Measurements from ENCODE around the gene SIL1.
"Not testable (repeated sequence)": the region's sequence is repeated elsewhere in the genome, so short reads cannot be mapped to it uniquely, and the experiment has no call there.

SIL1 gene

GRCh38 chr5:139075066-139076050 is 122.8 kb downstream of the SIL1 start:
- Histone ChIP-seq H3K79me2 (ENCODE audit: control insufficient read depth, low read length) (no peaks in the 10 kb centered on the region), H4K20me1 (ENCODE audit: control insufficient read depth, insufficient read depth, low read depth, low read length) (no peaks in the 10 kb centered on the region), H3K4me2 (ENCODE audit: low read length) (no peak overlapping the region), H3K27ac (ENCODE audit: low read depth, low read length) (no peak overlapping the region), H3K9me3 (ENCODE audit: control insufficient read depth, insufficient read depth, low read length) (no peaks in the 10 kb centered on the region), H3K27me3 (ENCODE audit: control insufficient read depth, low read length) (no peaks in the 10 kb centered on the region), H3K4me1 (ENCODE audit: control insufficient read depth, low read length) (no peaks in the 10 kb centered on the region), H3K36me3 (ENCODE audit: control insufficient read depth, low read length) (no peaks in the 10 kb centered on the region), H3F3A (ENCODE audit: control insufficient read depth, insufficient read depth) (no peaks in the 10 kb centered on the region), H3K9me2 (replicated peaks; ENCODE audit: control insufficient read depth, low read length) (no peaks in the 10 kb centered on the region), H3K4me3 (ENCODE audit: low read length) (no peak overlapping the region)
- TF ChIP-seq, protein P1, sequence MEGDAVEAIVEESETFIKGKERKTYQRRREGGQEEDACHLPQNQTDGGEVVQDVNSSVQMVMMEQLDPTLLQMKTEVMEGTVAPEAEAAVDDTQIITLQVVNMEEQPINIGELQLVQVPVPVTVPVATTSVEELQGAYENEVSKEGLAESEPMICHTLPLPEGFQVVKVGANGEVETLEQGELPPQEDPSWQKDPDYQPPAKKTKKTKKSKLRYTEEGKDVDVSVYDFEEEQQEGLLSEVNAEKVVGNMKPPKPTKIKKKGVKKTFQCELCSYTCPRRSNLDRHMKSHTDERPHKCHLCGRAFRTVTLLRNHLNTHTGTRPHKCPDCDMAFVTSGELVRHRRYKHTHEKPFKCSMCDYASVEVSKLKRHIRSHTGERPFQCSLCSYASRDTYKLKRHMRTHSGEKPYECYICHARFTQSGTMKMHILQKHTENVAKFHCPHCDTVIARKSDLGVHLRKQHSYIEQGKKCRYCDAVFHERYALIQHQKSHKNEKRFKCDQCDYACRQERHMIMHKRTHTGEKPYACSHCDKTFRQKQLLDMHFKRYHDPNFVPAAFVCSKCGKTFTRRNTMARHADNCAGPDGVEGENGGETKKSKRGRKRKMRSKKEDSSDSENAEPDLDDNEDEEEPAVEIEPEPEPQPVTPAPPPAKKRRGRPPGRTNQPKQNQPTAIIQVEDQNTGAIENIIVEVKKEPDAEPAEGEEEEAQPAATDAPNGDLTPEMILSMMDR (IDR thresholded peaks at IDR 0.05; ENCODE audit: low read depth, low read length, poor library complexity, severe bottlenecking): no peak
- no peak for TF ChIP-seq EZH2phosphoT487 (IDR thresholded peaks at IDR 0.05; ENCODE audit: borderline replicate concordance, low read length)

DNA sequence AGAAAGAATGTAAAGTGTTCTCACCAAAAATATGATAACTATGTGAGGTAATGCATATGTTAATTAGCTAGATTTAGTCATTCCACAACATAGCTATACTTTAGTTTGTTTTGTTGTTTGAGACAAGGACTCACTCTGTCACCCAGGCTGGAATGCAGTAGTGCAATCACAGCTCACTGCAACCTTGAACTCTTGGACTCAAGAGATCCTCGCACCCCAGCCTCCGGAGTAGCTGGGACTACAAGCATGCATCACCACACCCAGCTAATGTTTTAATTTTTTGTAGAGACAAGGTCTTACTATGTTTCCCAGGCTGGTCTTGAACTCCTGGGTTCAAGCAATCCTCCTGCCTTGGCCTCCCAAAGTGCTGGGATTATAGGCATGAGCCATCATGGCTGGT is 124.2 kb downstream of the SIL1 start:
- H3K9me2 ChIP-seq (replicated peaks; ENCODE audit: control insufficient read depth, low read length); H3K27ac ChIP-seq (ENCODE audit: low read depth, low read length); H3K4me3 ChIP-seq (ENCODE audit: low read length); H4K20me1 ChIP-seq (ENCODE audit: control insufficient read depth, insufficient read depth, low read depth, low read length); H3K4me2 ChIP-seq (ENCODE audit: low read length); H3F3A ChIP-seq (ENCODE audit: control insufficient read depth, insufficient read depth); H3K9me3 ChIP-seq (ENCODE audit: control insufficient read depth, insufficient read depth, low read length); H3K79me2 ChIP-seq (ENCODE audit: control insufficient read depth, low read length); H3K36me3 ChIP-seq (ENCODE audit: control insufficient read depth, low read length); H3K27me3 ChIP-seq (ENCODE audit: control insufficient read depth, low read length); H3K4me1 ChIP-seq (ENCODE audit: control insufficient read depth, low read length): not testable (repeated sequence)

GRCh38 chr5:139068494-139069151 is 129.5 kb downstream of the SIL1 start:
- TF ChIP-seq, protein P1 (IDR thresholded peaks at IDR 0.05; ENCODE audit: low read depth, low read length, poor library complexity, severe bottlenecking): no peak
- no peak for TF ChIP-seq EZH2phosphoT487 (IDR thresholded peaks at IDR 0.05; ENCODE audit: borderline replicate concordance, low read length)
- H3K4me3 ChIP-seq (ENCODE audit: low read length): no peak overlapping the region
- H4K20me1 ChIP-seq (ENCODE audit: control insufficient read depth, insufficient read depth, low read depth, low read length): no peaks in the 10 kb centered on the region
- peaks cover 3% of the 10 kb centered on the region; the same call in 1 of the 2 replicates for H3K4me1 ChIP-seq (ENCODE audit: control insufficient read depth, low read length)
- H3K9me3 ChIP-seq (ENCODE audit: control insufficient read depth, insufficient read depth, low read length): no peaks in the 10 kb centered on the region
- H3K36me3 ChIP-seq (ENCODE audit: control insufficient read depth, low read length): no peaks in the 10 kb centered on the region
- no peaks in the 10 kb centered on the region for H3K9me2 ChIP-seq (replicated peaks; ENCODE audit: control insufficient read depth, low read length)
- no peaks in the 10 kb centered on the region for H3K27me3 ChIP-seq (ENCODE audit: control insufficient read depth, low read length)
- H3K27ac ChIP-seq (ENCODE audit: low read depth, low read length): no peak overlapping the region
- H3K4me2 ChIP-seq (ENCODE audit: low read length): no peak overlapping the region
- H3K79me2 ChIP-seq (ENCODE audit: control insufficient read depth, low read length): no peaks in the 10 kb centered on the region
- H3F3A ChIP-seq (ENCODE audit: control insufficient read depth, insufficient read depth): no peaks in the 10 kb centered on the region

GRCh38 chr5:139068060-139068459 is 130.1 kb downstream of the SIL1 start:
- no peaks in the 10 kb centered on the region for H3K36me3 ChIP-seq (ENCODE audit: control insufficient read depth, low read length)
- H3K27ac ChIP-seq (ENCODE audit: low read depth, low read length): no peak overlapping the region
- peaks cover 3% of the 10 kb centered on the region; the same call in 1 of the 2 replicates for H3K4me1 ChIP-seq (ENCODE audit: control insufficient read depth, low read length)
- no peaks in the 10 kb centered on the region for H3K9me2 ChIP-seq (replicated peaks; ENCODE audit: control insufficient read depth, low read length)
- no peaks in the 10 kb centered on the region for H3K27me3 ChIP-seq (ENCODE audit: control insufficient read depth, low read length)
- H4K20me1 ChIP-seq (ENCODE audit: control insufficient read depth, insufficient read depth, low read depth, low read length): no peaks in the 10 kb centered on the region
- TF ChIP-seq, protein P1 (IDR thresholded peaks at IDR 0.05; ENCODE audit: low read depth, low read length, poor library complexity, severe bottlenecking): no peak
- no peak for TF ChIP-seq EZH2phosphoT487 (IDR thresholded peaks at IDR 0.05; ENCODE audit: borderline replicate concordance, low read length)
- no peaks in the 10 kb centered on the region for H3K9me3 ChIP-seq (ENCODE audit: control insufficient read depth, insufficient read depth, low read length)
- no peaks in the 10 kb centered on the region for H3K79me2 ChIP-seq (ENCODE audit: control insufficient read depth, low read length)
- no peak overlapping the region for H3K4me2 ChIP-seq (ENCODE audit: low read length)
- H3F3A ChIP-seq (ENCODE audit: control insufficient read depth, insufficient read depth): no peaks in the 10 kb centered on the region
- no peak overlapping the region for H3K4me3 ChIP-seq (ENCODE audit: low read length)
